ENCODE measurements around the gene RAB30.

DNA sequence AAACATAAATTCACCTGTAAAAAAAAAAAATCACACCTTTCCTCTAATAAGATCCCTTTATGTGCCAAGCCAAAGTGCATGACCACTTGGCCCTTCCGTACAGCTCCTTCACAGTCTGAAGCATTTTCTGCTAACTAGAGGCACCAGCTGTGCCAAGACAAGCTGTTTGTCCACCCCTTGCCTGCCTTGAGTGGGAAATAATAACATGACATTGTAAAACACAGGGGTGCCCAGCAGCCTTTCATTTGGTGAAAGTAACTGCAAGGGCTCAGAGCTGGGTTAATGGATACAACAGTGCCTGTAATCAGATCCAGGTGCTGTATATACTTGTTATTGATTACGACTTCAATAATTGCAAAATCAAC is 110.9 kb downstream of the RAB30 start:
- TF ChIP-seq, protein P1, sequence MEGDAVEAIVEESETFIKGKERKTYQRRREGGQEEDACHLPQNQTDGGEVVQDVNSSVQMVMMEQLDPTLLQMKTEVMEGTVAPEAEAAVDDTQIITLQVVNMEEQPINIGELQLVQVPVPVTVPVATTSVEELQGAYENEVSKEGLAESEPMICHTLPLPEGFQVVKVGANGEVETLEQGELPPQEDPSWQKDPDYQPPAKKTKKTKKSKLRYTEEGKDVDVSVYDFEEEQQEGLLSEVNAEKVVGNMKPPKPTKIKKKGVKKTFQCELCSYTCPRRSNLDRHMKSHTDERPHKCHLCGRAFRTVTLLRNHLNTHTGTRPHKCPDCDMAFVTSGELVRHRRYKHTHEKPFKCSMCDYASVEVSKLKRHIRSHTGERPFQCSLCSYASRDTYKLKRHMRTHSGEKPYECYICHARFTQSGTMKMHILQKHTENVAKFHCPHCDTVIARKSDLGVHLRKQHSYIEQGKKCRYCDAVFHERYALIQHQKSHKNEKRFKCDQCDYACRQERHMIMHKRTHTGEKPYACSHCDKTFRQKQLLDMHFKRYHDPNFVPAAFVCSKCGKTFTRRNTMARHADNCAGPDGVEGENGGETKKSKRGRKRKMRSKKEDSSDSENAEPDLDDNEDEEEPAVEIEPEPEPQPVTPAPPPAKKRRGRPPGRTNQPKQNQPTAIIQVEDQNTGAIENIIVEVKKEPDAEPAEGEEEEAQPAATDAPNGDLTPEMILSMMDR (IDR thresholded peaks at IDR 0.05), result no peak
- TF ChIP-seq EP300 (IDR thresholded peaks at IDR 0.05) (no peak), POLR2A (IDR thresholded peaks at IDR 0.05) (no peak)
